ENCODE data around the gene RPL14. TPM values are rescaled to one million over a fixed set of nuclear protein-coding genes. Genes with fewer than 3 reads are reported as not detected.
"Not testable (repeated sequence)": the region's sequence is repeated elsewhere in the genome, so short reads cannot be mapped to it uniquely, and the experiment has no call there.

RPL14 gene
- total and polyA plus RNA-seq, 12 donors: 235 to 2,243 (median 1,006) TPM

- TF ChIP-seq POLR2A (IDR thresholded peaks at IDR 0.05) (no peak), CTCF (IDR thresholded peaks at IDR 0.05) (no peak)
- Histone ChIP-seq H3K27ac (no peak overlapping the region), H3K9me3 (replicated peaks in 1 of 3) (no peaks in the 10 kb centered on the region), H3K27me3 (no peaks in the 10 kb centered on the region), H3K4me3 (no peak overlapping the region), H3K4me1 (replicated peaks in 1 of 2) (peaks cover 14 to 42% of the 10 kb centered on the region in 2 donors), H3K36me3 (replicated peaks in 1 of 2) (peaks cover 0 to 23% of the 10 kb centered on the region in 2 donors)
- 79 to 85% (median 83%) methylated on average over 4 of the region's 4 CpGs for WGBS, 4 donors
- no peak for DNase-seq
- intact Hi-C loops (cut with DNase I): loop anchor here in 1 of 2 donors (10.0 kb wide), 1 partner anchor 59 kb away; no protein-coding TSS in a partner anchor
Observed at GRCh38 chr3:40455328-40455727, 1.8 kb upstream of the RPL14 start.

- Histone ChIP-seq H3K4me3 (peak overlapping the region; percentile 52 to 93 (median 70)), H3K27me3 (no peaks in the 10 kb centered on the region), H3K9me3 (replicated peaks in 1 of 3) (no peaks in the 10 kb centered on the region), H3K36me3 (replicated peaks in 1 of 2) (peaks cover 0 to 33% of the 10 kb centered on the region in 2 donors), H3K27ac (peak overlapping the region; percentile 51 to 94 (median 84)), H3K4me1 (replicated peaks in 1 of 2) (peaks cover 14 to 42% of the 10 kb centered on the region in 2 donors)
- 48 to 57% (median 53%) methylated on average over 29 of the region's 29 CpGs for WGBS, 4 donors
- peak in 1 of 7 donors; percentile 14 for DNase-seq
- no peak for TF ChIP-seq CTCF (IDR thresholded peaks at IDR 0.05)
- TF ChIP-seq POLR2A (IDR thresholded peaks at IDR 0.05): no peak
- intact Hi-C loops (cut with DNase I): loop anchor here in 1 of 2 donors (10.0 kb wide), 1 partner anchor 58 kb away; no protein-coding TSS in a partner anchor
Observed at GRCh38 chr3:40456279-40456939, 730 bp upstream of the RPL14 start.

GRCh38 chr3:40458473-40458872 is 1.3 kb downstream of the RPL14 start:
- H3K36me3 ChIP-seq (replicated peaks in 1 of 2): peaks cover 0 to 54% of the 10 kb centered on the region in 2 donors
- no peaks in the 10 kb centered on the region for H3K9me3 ChIP-seq (replicated peaks in 1 of 3)
- H3K27me3 ChIP-seq: no peaks in the 10 kb centered on the region
- 88 to 96% (median 90%) methylated on average over 4 of the region's 4 CpGs for WGBS, 4 donors
- peak overlapping the region in 1 of 4 donors; percentile 74 for H3K4me3 ChIP-seq
- H3K4me1 ChIP-seq (replicated peaks in 1 of 2): peaks cover 8 to 29% of the 10 kb centered on the region in 2 donors
- TF ChIP-seq POLR2A (IDR thresholded peaks at IDR 0.05) (no peak), CTCF (IDR thresholded peaks at IDR 0.05) (no peak)
- intact Hi-C loops (cut with DNase I): loop anchor here in 1 of 2 donors (10.0 kb wide), 1 partner anchor 56 kb away; no protein-coding TSS in a partner anchor
- peak overlapping the region in 1 of 5 donors; percentile 89 for H3K27ac ChIP-seq
- DNase-seq: no peak

GRCh38 chr3:40460481-40460880 is 3.3 kb downstream of the RPL14 start:
- H3K4me3 ChIP-seq; intact Hi-C loops (cut with DNase I); H3K27ac ChIP-seq; DNase-seq; H3K9me3 ChIP-seq (replicated peaks in 1 of 3); H3K27me3 ChIP-seq: not testable (repeated sequence)
- Histone ChIP-seq H3K4me1 (replicated peaks in 1 of 2) (peaks cover 8 to 23% of the 10 kb centered on the region in 2 donors), H3K36me3 (replicated peaks in 1 of 2) (peaks cover 0 to 69% of the 10 kb centered on the region in 2 donors)
- 83 to 87% (median 86%) methylated on average over 6 of the region's 6 CpGs for WGBS, 4 donors

All from adrenal gland (tissue), 12 donors.